B cell (primary cell): ENCODE measurements around the gene PGP. TPM values are rescaled to one million over a fixed set of nuclear protein-coding genes. Genes with fewer than 3 reads are reported as not detected.

Experiments
- ATAC-seq: fragments of 200-7000 bp; cut with Tn5 transposase; one replicate; pipeline ENCODE4 v1.10.0; 2021; ENCODE audit warnings: low read depth, mild to moderate bottlenecking, moderate number of reproducible peaks, moderate library complexity
- CTCF ChIA-PET: fragments of 350-600 bp; sonication (Branson Sonifier 250); formaldehyde crosslinking; loops from one replicate; lab custom pipeline; 2021; ENCODE audit warnings: antibody characterized with exemption, inconsistent platforms; lab: Charles Lee
- POLR2A ChIA-PET: fragments of 350-600 bp; sonication (Branson Sonifier 250); formaldehyde crosslinking; loops from one replicate; lab custom pipeline; 2021; ENCODE audit warnings: antibody characterized with exemption; lab: Charles Lee
- DNase-seq: peaks from one replicate; pipeline ENCODE4 v3.0.0; 2013
- H2AFZ ChIP-seq: 2 replicates; pipeline ENCODE4 v1.6.1; 2012; ENCODE audit warnings: mild to moderate bottlenecking, low read depth, low read length; ENCODE audit not compliant: insufficient read depth, poor library complexity, severe bottlenecking
- H3K27ac ChIP-seq, 2 donors: 1 replicate in 1 of 2; 2 replicates in 1 of 2; pipeline ENCODE4 v1.5.1; 2012 to 2013; ENCODE audit warnings: low read length in 2 of 2, mild to moderate bottlenecking in 2 of 2, moderate library complexity in 1 of 2
- H3K27me3 ChIP-seq, 4 experiments: fragments of 200-600 bp in 1 of 4; sonication (generic) in 1 of 4; replicated peaks in 1 of 4; 1 replicate in 2 of 4; 2 replicates in 2 of 4; pipeline versions ENCODE4 v1.6.1 to v1.7.0; 2013 to 2016; ENCODE audit warnings: low read length in 3 of 4, mild to moderate bottlenecking in 2 of 4, mixed read lengths in 1 of 4, moderate library complexity in 1 of 4; ENCODE audit not compliant: insufficient read depth in 4 of 4, control insufficient read depth in 3 of 4; ENCODE audit errors: control extremely low read depth in 1 of 4
- H3K36me3 ChIP-seq, 2 experiments: replicated peaks in 1 of 2; 1 replicate in 1 of 2; 2 replicates in 1 of 2; pipeline versions ENCODE4 v1.6.1 to v1.7.1; 2013; ENCODE audit warnings: low read length in 1 of 2; ENCODE audit not compliant: insufficient read depth in 2 of 2, control insufficient read depth in 1 of 2; ENCODE audit errors: control extremely low read depth in 1 of 2, extremely low read depth in 1 of 2
- H3K4me1 ChIP-seq, 2 donors: fragments of 200-600 bp in 1 of 2; sonication (generic) in 1 of 2; 1 replicate in 1 of 2; 2 replicates in 1 of 2; pipeline versions ENCODE4 v1.5.1 to v1.6.1; 2013 to 2017; ENCODE audit warnings: low read length in 2 of 2; ENCODE audit not compliant: control insufficient read depth in 2 of 2, insufficient read depth in 2 of 2
- H3K4me2 ChIP-seq: replicated peaks from 2 replicates; pipeline ENCODE3; 2012; ENCODE audit warnings: mild to moderate bottlenecking, low read depth, low read length; ENCODE audit not compliant: poor library complexity, severe bottlenecking
- H3K4me3 ChIP-seq, 5 experiments: fragments of 200-600 bp in 1 of 5; sonication (generic) in 1 of 5; 1 replicate in 3 of 5; 2 replicates in 2 of 5; pipeline versions ENCODE4 v1.5.1 to v1.7.0; 2011 to 2016; ENCODE audit warnings: low read length in 4 of 5, mild to moderate bottlenecking in 4 of 5, low read depth in 2 of 5, control low read depth in 1 of 5, moderate library complexity in 1 of 5; ENCODE audit not compliant: insufficient read depth in 1 of 5; ENCODE audit errors: control extremely low read depth in 1 of 5, extremely low read depth in 1 of 5
- H3K79me2 ChIP-seq: fragments of 200-600 bp; sonication (generic); one replicate; pipeline ENCODE4 v1.6.0; 2016; ENCODE audit warnings: low read length; ENCODE audit not compliant: control insufficient read depth, insufficient read depth
- H3K9ac ChIP-seq: fragments of 200-600 bp; sonication (generic); 2 replicates; pipeline ENCODE4 v1.6.1; 2017; ENCODE audit warnings: mild to moderate bottlenecking, low read length, moderate library complexity
- H3K9me3 ChIP-seq, 3 donors: one replicate each; pipeline versions ENCODE4 v1.6.1 to v1.7.1; 2013; ENCODE audit warnings: low read length in 2 of 3; ENCODE audit not compliant: control insufficient read depth in 2 of 3, insufficient read depth in 1 of 3; ENCODE audit errors: control extremely low read depth in 1 of 3
- H4K20me1 ChIP-seq: 2 replicates; pipeline ENCODE4 v1.6.0; 2012; ENCODE audit warnings: mild to moderate bottlenecking, low read length; ENCODE audit not compliant: insufficient read depth, control insufficient read depth, poor library complexity, severe bottlenecking
- H3K27ac Mint-ChIP-seq: one replicate; pipeline ENCODE4 v1.8.0; 2021; ENCODE audit warnings: mixed read lengths
- H3K27me3 Mint-ChIP-seq: one replicate; pipeline ENCODE4 v1.8.0; 2021; ENCODE audit warnings: mixed read lengths
- H3K4me1 Mint-ChIP-seq: one replicate; pipeline ENCODE4 v1.8.0; 2021; ENCODE audit warnings: mixed read lengths
- H3K4me3 Mint-ChIP-seq: one replicate; pipeline ENCODE4 v1.8.0; 2021; ENCODE audit warnings: mixed read lengths
- H3K9me3 Mint-ChIP-seq: one replicate; pipeline ENCODE4 v1.8.0; 2022; ENCODE audit warnings: mixed read lengths; ENCODE audit not compliant: insufficient read depth
- EZH2 ChIP-seq: IDR thresholded peaks from 2 replicates; pipeline ENCODE4 v1.6.1; 2012; ENCODE audit warnings: borderline replicate concordance, low read depth, mild to moderate bottlenecking, moderate library complexity, low read length; ENCODE audit not compliant: insufficient read depth, poor library complexity, severe bottlenecking
- WGBS: methylation state at CpG from one replicate; pipeline ENCODE4 v1.1.5; 2013; ENCODE audit warnings: missing lambda C conversion rate; ENCODE audit not compliant: insufficient coverage; 5-methylcytosine and 5-hydroxymethylcytosine counted together
- intact Hi-C: fragments of 100-400 bp; cut with micrococcal nuclease; formaldehyde crosslinking; loops from one replicate; pipeline ENCODE4 v1.10.0; 2022
- polyA plus RNA-seq: library from polyadenylated mRNA; depleted of rRNA; stranded (reverse); fragments of >200 nt; gene quantifications from 2 replicates; pipeline ENCODE4 v1.2.3, GENCODE V29; 2012
- total RNA-seq, 2 donors: library from RNA; stranded (reverse); fragments of 120-200 nt in 1 of 2; gene quantifications; 1 replicate in 1 of 2; 2 replicates in 1 of 2; pipeline versions ENCODE4 v1.2.3 to v1.2.4, GENCODE V29; 2013 to 2022
- TF ChIP-seq, protein P1 (sequence below): fragments of 200-600 bp; IDR thresholded peaks from one replicate; pipeline ENCODE4 v1.8.0; 2022; ENCODE audit warnings: antibody characterized with exemption, mild to moderate bottlenecking

PGP gene
- total and polyA plus RNA-seq, 2 donors (not counting 1 experiment from before 2014, with no cell fraction given) = 15.4 to 16.5 TPM

DNA sequence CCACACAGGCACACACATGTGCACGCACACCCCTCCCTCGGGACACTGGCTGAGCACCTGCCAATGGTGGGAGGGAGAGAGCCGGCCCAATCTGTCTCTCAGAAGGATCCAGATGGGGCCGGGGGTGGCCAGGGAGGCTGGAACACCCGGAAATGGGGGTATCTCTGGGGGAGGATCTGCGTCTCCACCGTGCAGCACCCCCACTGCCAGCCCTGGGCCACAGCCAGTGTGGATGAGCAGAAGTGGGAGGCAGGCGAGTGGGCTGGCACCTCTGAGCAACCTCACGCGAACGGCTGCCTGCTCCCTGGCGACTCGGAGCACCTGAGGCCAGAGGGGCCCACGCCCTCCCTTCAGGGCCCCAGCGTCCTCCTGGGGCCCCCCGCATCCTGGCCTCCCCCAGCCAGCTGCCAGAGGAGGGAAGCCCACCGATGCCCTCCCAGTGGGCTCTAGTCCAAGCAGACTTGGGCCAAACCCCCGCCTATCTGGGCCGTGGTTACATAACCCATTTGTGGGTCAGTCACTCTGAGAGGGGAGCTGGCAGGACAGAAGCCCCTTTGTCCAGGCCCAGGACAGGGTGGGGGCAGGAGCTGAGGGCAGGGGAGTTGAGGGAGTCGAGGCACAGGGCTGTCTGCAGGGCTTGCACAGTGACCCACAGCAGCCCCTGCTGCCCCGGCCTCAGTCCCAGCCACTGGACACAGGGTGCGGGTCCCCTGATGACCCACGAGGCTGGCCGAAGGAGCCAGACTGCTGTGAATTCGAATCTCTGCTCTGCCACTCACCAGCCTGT, 23.8 kb downstream of the PGP start:
- CTCF ChIA-PET = no interaction called here

More for the DNA sequence above, 23.8 kb downstream of the PGP start:
- Histone ChIP-seq H3K36me3 (no peaks in the 10 kb centered on the region), H3K79me2 (no peaks in the 10 kb centered on the region), H3K4me3 (no peak overlapping the region), H3K27ac (no peak overlapping the region), H3K4me2 (no peak overlapping the region), H2AFZ (no peak overlapping the region), H4K20me1 (no peaks in the 10 kb centered on the region), H3K9me3 (peaks cover 0 to 6% (median 0%) of the 10 kb centered on the region in 3 donors), H3K4me1 (peaks cover 11 to 14% of the 10 kb centered on the region in 2 donors), H3K27me3 (peaks cover 0 to 25% (median 13%) of the 10 kb centered on the region in 4 experiments), H3K9ac (no peak overlapping the region)
- Mint-ChIP-seq H3K4me3 (no peak overlapping the region), H3K9me3 (no peaks in the 10 kb centered on the region), H3K4me1 (peaks cover 7% of the 10 kb centered on the region), H3K27me3 (peaks cover 12% of the 10 kb centered on the region), H3K27ac (no peak overlapping the region)
- POLR2A ChIA-PET = no interaction called here
- no peak for ATAC-seq
- no peak for TF ChIP-seq EZH2
- TF ChIP-seq, protein P1, sequence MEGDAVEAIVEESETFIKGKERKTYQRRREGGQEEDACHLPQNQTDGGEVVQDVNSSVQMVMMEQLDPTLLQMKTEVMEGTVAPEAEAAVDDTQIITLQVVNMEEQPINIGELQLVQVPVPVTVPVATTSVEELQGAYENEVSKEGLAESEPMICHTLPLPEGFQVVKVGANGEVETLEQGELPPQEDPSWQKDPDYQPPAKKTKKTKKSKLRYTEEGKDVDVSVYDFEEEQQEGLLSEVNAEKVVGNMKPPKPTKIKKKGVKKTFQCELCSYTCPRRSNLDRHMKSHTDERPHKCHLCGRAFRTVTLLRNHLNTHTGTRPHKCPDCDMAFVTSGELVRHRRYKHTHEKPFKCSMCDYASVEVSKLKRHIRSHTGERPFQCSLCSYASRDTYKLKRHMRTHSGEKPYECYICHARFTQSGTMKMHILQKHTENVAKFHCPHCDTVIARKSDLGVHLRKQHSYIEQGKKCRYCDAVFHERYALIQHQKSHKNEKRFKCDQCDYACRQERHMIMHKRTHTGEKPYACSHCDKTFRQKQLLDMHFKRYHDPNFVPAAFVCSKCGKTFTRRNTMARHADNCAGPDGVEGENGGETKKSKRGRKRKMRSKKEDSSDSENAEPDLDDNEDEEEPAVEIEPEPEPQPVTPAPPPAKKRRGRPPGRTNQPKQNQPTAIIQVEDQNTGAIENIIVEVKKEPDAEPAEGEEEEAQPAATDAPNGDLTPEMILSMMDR = no peak
- intact Hi-C loops = loop anchor here (10.0 kb wide), 2 partner anchors 154 to 414 kb away; partner anchors contain the start of gene ABCA3
- 76% methylated on average over 25 of the region's 25 CpGs for WGBS
- DNase-seq = no peak
